HG03196 (cell line): ENCODE results near the gene SH3GL1.
"Not testable (repeated sequence)": the region's sequence is repeated elsewhere in the genome, so short reads cannot be mapped to it uniquely, and the experiment has no call there.

Experiments used
- ATAC-seq: cut with Tn5 transposase; IDR thresholded peaks from one replicate; pipeline ENCODE4 v1.9.1; 2021; ENCODE audit not compliant: unreplicated experiment

The SH3GL1 gene

DNA sequence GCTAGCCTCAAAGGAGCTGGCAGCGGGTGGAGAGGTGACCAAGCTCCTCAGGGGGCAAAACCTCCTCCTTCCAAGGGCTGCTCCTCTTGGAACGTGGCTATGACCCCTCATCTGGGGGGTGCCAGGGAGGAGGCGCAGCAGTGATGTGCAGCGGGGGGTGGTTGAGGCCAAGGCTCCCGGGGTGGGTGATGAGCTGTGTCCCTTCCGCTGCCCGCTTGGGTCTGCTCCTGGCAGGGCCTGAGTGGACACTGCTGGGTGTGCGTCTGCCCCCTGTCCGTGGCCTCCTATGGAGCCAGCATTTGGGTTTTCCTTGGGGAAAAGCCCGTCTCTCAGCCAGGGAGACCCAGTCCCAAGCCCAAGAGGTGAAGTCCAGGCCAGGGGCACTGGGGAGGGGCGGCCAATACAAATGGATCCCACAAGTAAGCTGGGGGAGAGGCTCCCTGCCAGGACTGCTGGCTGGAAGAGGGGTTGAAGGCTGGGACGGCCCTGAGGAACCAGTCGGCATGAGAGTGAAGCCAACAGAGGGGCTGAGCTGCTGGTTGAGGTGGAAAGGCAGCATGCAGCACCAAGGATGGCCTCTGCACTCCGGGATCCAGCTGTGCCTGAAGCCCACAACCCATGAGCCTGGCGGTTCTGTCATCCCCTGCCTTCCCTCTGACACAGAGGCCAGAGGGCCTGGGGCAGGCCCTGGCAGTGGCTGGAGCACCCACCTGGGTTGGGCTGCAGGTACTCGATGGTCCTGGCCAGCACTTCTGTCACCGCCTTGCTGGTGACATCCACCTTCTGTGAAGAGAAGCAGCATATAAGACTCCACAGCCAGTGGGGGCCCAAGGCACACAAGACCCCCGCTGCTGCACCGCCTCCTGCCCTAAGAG lies 34.3 kb downstream of the SH3GL1 start:
- ATAC-seq: no peak

- no peak for ATAC-seq
Observed at GRCh38 chr19:4365341-4365740, 35.0 kb downstream of the SH3GL1 start.

GRCh38 chr19:4363571-4364304 lies 36.6 kb downstream of the SH3GL1 start:
- ATAC-seq: no peak

DNA sequence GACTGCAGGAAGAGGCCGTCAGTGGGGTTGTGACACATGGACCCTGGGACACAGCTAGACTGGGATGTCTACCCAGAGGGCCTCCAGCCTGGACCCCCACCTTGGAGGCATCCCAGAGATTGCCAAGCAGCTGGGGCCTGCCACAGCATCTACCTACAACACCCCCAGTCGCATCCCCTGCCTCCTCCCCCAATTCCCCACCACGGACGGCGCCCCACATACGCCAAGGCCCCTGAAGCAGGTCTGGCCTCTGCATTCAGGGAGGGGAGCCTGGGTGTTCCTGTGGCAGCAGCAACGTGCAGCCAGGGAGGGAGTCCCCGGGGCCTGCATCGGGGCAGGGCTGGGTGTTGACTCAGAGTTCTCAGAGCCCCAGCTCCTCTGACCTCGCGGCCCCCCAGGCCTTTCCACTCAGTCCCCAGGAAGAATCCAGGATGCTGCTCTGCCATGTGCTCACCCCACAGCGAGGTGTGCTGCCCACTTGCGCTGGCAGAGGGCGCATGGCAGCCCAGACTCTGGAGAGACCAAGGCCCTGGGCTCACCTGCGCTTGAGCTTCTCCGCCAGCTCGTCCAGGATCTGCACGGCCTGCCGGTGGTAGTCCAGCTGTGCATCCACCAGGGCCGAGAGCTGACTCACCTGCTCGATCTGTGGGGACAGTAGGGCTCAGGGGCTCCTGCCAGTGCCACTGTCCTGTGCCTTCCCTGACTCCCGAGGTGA lies 37.4 kb downstream of the SH3GL1 start:
- ATAC-seq: no peak

DNA sequence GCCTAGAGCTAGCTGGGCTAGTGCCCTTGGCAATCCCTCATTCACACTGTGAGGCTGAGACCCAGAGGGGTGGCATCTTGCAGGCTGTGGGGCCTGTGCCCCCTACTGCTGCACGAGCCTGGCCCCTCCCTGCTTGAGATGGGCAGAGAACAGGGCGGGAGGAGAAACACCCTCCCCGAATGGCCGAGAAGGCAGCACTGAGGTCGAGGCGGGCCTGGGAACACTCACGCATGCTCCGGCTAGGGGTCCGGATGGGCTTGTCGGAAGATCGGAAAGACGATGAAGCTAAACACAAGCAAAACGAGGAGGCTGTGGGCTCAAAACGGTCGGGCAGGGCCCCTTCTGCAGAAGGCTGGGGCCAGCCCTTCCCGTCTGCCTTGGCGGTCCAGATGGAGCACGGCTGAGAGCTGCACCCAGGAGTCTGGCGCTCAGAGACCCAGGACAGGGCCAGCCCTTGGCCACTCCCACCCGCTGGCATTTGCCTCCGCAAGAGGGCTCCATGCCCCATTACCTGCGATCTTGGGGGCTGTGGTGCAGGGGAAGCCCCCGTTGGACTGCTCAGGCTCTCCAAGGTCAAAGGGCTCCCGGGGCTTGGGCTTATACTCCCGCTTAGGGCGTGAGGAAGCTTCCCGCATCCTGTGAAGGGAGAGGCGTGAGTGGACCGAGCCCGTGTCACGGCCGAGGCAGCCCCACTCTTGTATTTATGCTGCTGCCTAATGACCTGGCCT lies 38.1 kb downstream of the SH3GL1 start:
- ATAC-seq: no peak

- no peak for ATAC-seq
Observed at GRCh38 chr19:4361152-4362046, 38.9 kb downstream of the SH3GL1 start.

- no peak for ATAC-seq
Observed at GRCh38 chr19:4360641-4361151, 39.7 kb downstream of the SH3GL1 start.

- no peak for ATAC-seq
Observed at GRCh38 chr19:4360081-4360569, 40.2 kb downstream of the SH3GL1 start.

GRCh38 chr19:4359627-4360000 lies 40.7 kb downstream of the SH3GL1 start:
- no peak for ATAC-seq

- ATAC-seq: no peak
Observed at GRCh38 chr19:4358709-4359626, 41.4 kb downstream of the SH3GL1 start.

DNA sequence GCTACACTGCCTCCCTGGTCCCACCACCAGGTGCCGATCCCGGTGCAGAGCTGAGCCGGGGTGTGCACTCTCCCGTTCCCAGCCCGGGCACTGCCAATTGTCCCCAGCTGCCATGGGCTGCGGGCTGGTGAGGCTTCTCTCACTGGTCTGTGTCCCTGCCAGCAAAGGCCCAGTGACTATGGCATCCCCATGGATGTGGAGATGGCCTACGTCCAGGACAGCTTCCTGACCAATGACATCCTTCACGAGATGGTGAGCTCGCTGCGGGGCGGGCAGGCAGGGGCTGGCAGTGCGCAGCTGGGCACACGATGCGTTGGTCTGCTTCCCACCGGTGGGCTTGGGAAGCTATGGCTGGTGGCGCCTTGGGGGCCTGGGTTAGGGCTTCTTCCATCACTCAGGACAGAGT lies 42.4 kb downstream of the SH3GL1 start:
- ATAC-seq: no peak

DNA sequence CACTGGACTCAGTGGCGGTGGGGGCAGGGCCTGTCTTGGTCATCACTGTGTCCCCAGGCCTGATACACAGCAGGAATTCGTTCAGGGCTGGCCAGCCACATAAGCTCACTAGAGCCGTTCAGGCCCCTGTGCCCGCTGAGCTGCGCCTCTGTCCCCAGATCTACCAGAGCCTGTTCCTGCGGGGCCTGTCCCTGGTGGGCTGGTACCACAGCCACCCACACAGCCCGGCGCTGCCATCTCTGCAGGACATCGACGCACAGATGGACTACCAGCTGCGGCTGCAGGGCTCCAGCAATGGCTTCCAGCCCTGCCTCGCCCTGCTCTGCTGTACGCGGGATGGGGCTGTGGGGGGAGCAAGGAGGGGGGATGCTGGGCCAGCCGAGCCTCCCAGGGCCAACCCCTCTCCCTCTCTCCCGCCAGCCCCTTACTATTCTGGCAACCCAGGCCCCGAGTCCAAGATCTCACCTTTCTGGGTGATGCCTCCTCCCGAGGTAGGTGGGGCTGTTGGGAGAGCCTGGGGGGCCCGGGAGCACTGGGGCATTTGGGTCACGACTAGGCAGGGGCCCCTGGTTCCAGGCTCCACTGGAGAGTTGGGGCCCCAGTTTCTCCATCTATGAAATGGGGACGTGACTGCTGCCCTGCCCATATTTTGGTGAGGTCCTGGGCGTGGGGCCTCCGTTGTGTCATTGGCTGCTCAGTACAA lies 43.1 kb downstream of the SH3GL1 start:
- ATAC-seq: no peak

DNA sequence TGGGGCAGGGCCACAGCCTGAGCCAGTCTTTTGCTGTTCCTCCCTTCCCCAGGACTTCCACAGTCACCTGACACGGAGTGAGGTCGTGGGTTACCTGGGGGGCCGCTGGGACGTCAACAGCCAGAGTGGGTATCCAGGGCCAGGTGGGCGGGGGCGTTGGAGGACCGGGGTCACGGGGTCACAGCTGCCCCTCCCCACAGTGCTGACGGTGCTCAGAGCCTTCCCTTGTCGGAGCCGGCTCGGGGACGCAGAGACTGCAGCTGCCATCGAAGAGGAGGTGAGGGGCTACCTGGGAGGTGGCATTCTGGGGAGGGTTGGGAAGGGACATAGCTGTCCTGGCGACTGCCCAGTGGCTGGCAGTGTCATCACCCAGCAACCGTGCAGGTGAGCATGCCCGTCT lies 45.5 kb downstream of the SH3GL1 start:
- no peak for ATAC-seq

- ATAC-seq: no peak
Observed at GRCh38 chr19:4354282-4354681, 46.1 kb downstream of the SH3GL1 start.

DNA sequence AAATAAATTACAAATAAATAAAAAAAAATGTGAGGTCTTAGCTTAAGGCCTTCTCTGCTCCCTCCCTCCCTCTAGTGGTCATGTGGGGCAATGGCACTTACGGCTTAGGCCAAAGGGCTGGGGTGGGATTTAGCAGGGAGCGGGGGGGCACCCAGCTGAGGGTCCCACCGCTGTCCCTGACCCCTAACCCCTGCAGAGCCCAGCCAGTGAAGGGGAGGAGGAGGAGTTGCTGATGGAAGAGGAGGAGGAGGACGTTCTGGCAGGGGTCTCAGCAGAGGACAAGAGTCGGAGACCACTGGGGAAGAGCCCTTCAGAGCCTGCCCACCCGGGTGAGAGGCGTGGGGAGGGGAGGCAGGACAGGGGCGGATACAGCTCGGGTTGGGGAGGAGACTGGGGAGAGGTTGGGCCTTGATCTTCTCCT lies 47.6 kb downstream of the SH3GL1 start:
- ATAC-seq: no peak

GRCh38 chr19:4350726-4351125 lies 49.6 kb downstream of the SH3GL1 start:
- ATAC-seq: no peak

DNA sequence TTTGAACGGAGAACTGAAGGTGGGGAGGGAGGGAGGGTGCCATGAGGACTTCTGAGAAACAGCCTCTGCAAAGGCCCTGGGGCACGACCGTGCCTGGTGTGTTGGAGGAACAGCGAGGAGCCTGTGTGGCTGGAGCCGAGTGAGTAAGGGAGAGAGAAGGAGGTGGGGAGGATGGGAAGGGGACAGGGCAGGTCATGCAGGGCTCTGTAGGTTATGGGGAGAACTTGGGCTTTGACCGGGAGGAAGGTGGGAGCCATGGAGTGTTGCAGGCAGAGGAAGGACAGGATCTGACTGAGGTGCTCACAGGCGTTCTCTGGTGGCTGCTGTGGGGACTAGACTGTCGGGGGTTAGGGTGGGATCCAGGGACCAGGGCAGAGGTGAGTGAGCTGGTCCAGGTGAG lies 50.2 kb downstream of the SH3GL1 start:
- no peak for ATAC-seq

DNA sequence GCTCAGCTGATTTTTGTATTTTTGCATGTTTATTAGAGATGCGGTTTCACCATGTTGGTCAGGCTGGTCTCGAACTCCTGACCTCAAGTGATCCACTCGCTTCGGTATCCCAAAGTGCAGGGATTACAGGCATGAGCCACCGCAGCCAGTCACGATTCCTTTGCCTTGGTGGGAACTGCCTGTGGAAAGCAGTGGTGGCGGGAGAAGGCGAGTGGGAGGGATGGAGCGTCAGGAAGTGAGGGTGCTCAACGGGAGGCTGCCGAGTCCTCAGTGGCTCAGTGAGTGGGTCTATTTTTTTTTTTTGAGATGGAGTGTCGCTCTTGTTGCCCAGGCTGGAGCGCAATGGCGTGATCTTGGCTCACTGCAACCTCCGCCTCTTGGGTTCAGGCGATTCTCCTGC lies 51.1 kb downstream of the SH3GL1 start:
- not testable (repeated sequence) for ATAC-seq
